HG03139 (cell line): ENCODE results near the gene CCL11.

ENCODE experiments used
- ATAC-seq: cut with Tn5 transposase; IDR thresholded peaks from one replicate; pipeline ENCODE4 v1.9.1; 2021; ENCODE audit not compliant: unreplicated experiment

The CCL11 gene

GRCh38 chr17:34285286-34285792, at the start of gene CCL11:
TSS of gene CCL11 (plus strand) at chr17:34285742. CDS start at chr17:34285809, 67 bp downstream.
- no peak for ATAC-seq

GRCh38 chr17:34236281-34236892, 49.2 kb upstream of the CCL11 start:
- ATAC-seq = no peak

- no peak for ATAC-seq
These were observed 48.1 kb upstream of the CCL11 start for GRCh38 chr17:34237458-34237857.

- no peak for ATAC-seq
These were observed 44.5 kb upstream of the CCL11 start for GRCh38 chr17:34241062-34241461.

- ATAC-seq = peak; percentile 56
These were observed 42.8 kb upstream of the CCL11 start for GRCh38 chr17:34242587-34243363.

- no peak for ATAC-seq
These were observed 41.9 kb upstream of the CCL11 start for GRCh38 chr17:34243364-34244320.

- ATAC-seq = no peak
These were observed 40.1 kb upstream of the CCL11 start for GRCh38 chr17:34245351-34245905.

- ATAC-seq = no peak
These were observed 39.1 kb upstream of the CCL11 start for GRCh38 chr17:34246446-34246845.

GRCh38 chr17:34246881-34247280, 38.7 kb upstream of the CCL11 start:
- ATAC-seq = no peak

GRCh38 chr17:34248511-34249024, 37.0 kb upstream of the CCL11 start:
- no peak for ATAC-seq

GRCh38 chr17:34249061-34249460, 36.5 kb upstream of the CCL11 start:
- no peak for ATAC-seq

- no peak for ATAC-seq
These were observed 36.1 kb upstream of the CCL11 start for GRCh38 chr17:34249478-34249877.

- no peak for ATAC-seq
These were observed 34.4 kb upstream of the CCL11 start for GRCh38 chr17:34251186-34251585.

- ATAC-seq = no peak
These were observed 33.5 kb upstream of the CCL11 start for GRCh38 chr17:34252095-34252443.

- ATAC-seq = no peak
These were observed 33.0 kb upstream of the CCL11 start for GRCh38 chr17:34252444-34253138.

- no peak for ATAC-seq
These were observed 32.4 kb upstream of the CCL11 start for GRCh38 chr17:34253139-34253525.

- ATAC-seq = no peak
These were observed 31.4 kb upstream of the CCL11 start for GRCh38 chr17:34254146-34254545.

GRCh38 chr17:34254651-34255380, 30.7 kb upstream of the CCL11 start, which contains the start of gene CCL2:
TSS of gene CCL2 (plus strand) at chr17:34255285. CDS start at chr17:34255350, 65 bp downstream.
- ATAC-seq = no peak

GRCh38 chr17:34255381-34255732, 30.2 kb upstream of the CCL11 start:
- no peak for ATAC-seq

GRCh38 chr17:34255841-34256240, 29.7 kb upstream of the CCL11 start:
- ATAC-seq = no peak
